ENCODE data around the gene NDUFAF8.

DNA sequence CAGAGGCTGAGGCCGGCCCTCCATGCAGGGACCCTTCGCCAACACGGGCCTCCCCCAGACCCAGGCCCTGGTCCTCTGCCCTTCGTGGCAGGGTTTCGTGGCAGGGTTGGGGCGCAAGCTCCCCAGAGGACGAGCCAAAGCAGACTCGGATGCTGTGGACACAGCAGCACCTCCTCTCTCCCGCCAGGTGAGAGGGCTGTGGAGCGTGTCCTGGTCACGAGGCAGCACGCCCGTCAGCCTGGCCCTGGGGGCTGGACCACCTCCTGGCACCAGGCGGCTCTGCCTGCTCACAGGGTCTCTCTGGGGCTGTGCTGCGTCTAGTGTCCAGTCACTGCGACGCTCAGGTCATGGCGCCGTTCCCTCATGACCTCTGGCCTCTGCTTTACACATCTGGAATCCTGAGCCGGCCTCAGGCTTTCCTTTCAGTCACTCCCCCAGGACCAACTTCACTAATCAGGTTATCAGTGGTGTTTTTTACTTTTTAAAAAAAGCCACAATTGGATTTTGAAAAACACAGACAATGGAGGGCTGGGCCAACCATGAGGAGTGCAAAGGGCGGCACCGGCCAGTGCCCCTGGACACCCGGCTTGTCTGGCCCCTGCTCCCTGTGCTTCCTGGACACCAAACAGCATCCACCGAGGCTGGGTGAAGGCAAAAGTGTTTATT is 5.4 kb downstream of the NDUFAF8 start:
- TF ChIP-seq, protein P1, sequence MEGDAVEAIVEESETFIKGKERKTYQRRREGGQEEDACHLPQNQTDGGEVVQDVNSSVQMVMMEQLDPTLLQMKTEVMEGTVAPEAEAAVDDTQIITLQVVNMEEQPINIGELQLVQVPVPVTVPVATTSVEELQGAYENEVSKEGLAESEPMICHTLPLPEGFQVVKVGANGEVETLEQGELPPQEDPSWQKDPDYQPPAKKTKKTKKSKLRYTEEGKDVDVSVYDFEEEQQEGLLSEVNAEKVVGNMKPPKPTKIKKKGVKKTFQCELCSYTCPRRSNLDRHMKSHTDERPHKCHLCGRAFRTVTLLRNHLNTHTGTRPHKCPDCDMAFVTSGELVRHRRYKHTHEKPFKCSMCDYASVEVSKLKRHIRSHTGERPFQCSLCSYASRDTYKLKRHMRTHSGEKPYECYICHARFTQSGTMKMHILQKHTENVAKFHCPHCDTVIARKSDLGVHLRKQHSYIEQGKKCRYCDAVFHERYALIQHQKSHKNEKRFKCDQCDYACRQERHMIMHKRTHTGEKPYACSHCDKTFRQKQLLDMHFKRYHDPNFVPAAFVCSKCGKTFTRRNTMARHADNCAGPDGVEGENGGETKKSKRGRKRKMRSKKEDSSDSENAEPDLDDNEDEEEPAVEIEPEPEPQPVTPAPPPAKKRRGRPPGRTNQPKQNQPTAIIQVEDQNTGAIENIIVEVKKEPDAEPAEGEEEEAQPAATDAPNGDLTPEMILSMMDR (IDR thresholded peaks at IDR 0.05; ENCODE audit: poor library complexity, severe bottlenecking): no peak
- TF ChIP-seq EZH2 (IDR thresholded peaks at IDR 0.05; ENCODE audit: borderline replicate concordance, insufficient read depth, low read length, poor library complexity, severe bottlenecking) (no peak), POLR2AphosphoS5 (IDR thresholded peaks at IDR 0.05) (no peak), SMC3 (conservative IDR thresholded peaks at IDR 0.05; ENCODE audit: poor library complexity) (no peak), TAF1 (IDR thresholded peaks at IDR 0.05; ENCODE audit: low read depth) (no peak), EP300 (conservative IDR thresholded peaks at IDR 0.05; ENCODE audit: poor library complexity, severe bottlenecking) (no peak)

Data from neural cell (in vitro differentiated cells).